ENCODE data around the gene VPS13C.
"Not testable (repeated sequence)": the region's sequence is repeated elsewhere in the genome, so short reads cannot be mapped to it uniquely, and the experiment has no call there.

The VPS13C gene

GRCh38 chr15:62026487-62027262 lies 33.6 kb downstream of the VPS13C start:
- H3K9me2 ChIP-seq (replicated peaks; ENCODE audit: control insufficient read depth, low read length) = no peaks in the 10 kb centered on the region
- no peaks in the 10 kb centered on the region for H3K79me2 ChIP-seq (ENCODE audit: control insufficient read depth, low read length)
- no peak for TF ChIP-seq EZH2phosphoT487 (IDR thresholded peaks at IDR 0.05; ENCODE audit: borderline replicate concordance, low read length)
- TF ChIP-seq CTCF (IDR thresholded peaks at IDR 0.05; ENCODE audit: low read depth, low read length, poor library complexity, severe bottlenecking) = no peak
- no peak overlapping the region for H3K4me3 ChIP-seq (ENCODE audit: low read length)
- peaks cover 2% of the 10 kb centered on the region; the same call in 1 of the 2 replicates for H3F3A ChIP-seq (ENCODE audit: control insufficient read depth, insufficient read depth)
- peaks cover 24% of the 10 kb centered on the region for H3K36me3 ChIP-seq (ENCODE audit: control insufficient read depth, low read length)
- H4K20me1 ChIP-seq (ENCODE audit: control insufficient read depth, insufficient read depth, low read depth, low read length) = no peaks in the 10 kb centered on the region
- peaks cover 15% of the 10 kb centered on the region for H3K4me1 ChIP-seq (ENCODE audit: control insufficient read depth, low read length)
- H3K27ac ChIP-seq (ENCODE audit: low read depth, low read length) = 0 out of 2 replicates have a peak overlapping the region, but pooled peaks have one; percentile 1
- no peaks in the 10 kb centered on the region for H3K9me3 ChIP-seq (ENCODE audit: control insufficient read depth, insufficient read depth, low read length)
- peak overlapping the region; percentile 34 for H3K4me2 ChIP-seq (ENCODE audit: low read length)
- no peaks in the 10 kb centered on the region for H3K27me3 ChIP-seq (ENCODE audit: control insufficient read depth, low read length)

GRCh38 chr15:62021991-62022600 lies 38.2 kb downstream of the VPS13C start:
- Histone ChIP-seq H3K9me3 (ENCODE audit: control insufficient read depth, insufficient read depth, low read length) (peaks cover 3% of the 10 kb centered on the region; the same call in 1 of the 2 replicates), H3K9me2 (replicated peaks; ENCODE audit: control insufficient read depth, low read length) (no peaks in the 10 kb centered on the region)

GRCh38 chr15:62020576-62021160 lies 39.6 kb downstream of the VPS13C start:
- peaks cover 31% of the 10 kb centered on the region for H3K36me3 ChIP-seq (ENCODE audit: control insufficient read depth, low read length)
- no peaks in the 10 kb centered on the region for H4K20me1 ChIP-seq (ENCODE audit: control insufficient read depth, insufficient read depth, low read depth, low read length)
- TF ChIP-seq EZH2phosphoT487 (IDR thresholded peaks at IDR 0.05; ENCODE audit: borderline replicate concordance, low read length) (no peak), CTCF (IDR thresholded peaks at IDR 0.05; ENCODE audit: low read depth, low read length, poor library complexity, severe bottlenecking) (no peak)
- H3F3A ChIP-seq (ENCODE audit: control insufficient read depth, insufficient read depth) = no peaks in the 10 kb centered on the region; the same call in 1 of the 2 replicates
- H3K9me3 ChIP-seq (ENCODE audit: control insufficient read depth, insufficient read depth, low read length) = peaks cover 3% of the 10 kb centered on the region; the same call in 1 of the 2 replicates
- H3K79me2 ChIP-seq (ENCODE audit: control insufficient read depth, low read length) = no peaks in the 10 kb centered on the region
- H3K9me2 ChIP-seq (replicated peaks; ENCODE audit: control insufficient read depth, low read length) = no peaks in the 10 kb centered on the region
- no peak overlapping the region for H3K4me2 ChIP-seq (ENCODE audit: low read length)
- H3K4me1 ChIP-seq (ENCODE audit: control insufficient read depth, low read length) = no peaks in the 10 kb centered on the region
- no peak overlapping the region for H3K4me3 ChIP-seq (ENCODE audit: low read length)
- H3K27me3 ChIP-seq (ENCODE audit: control insufficient read depth, low read length) = no peaks in the 10 kb centered on the region
- no peak overlapping the region for H3K27ac ChIP-seq (ENCODE audit: low read depth, low read length)

More at GRCh38 chr15:62021991-62022600, 38.2 kb downstream of the VPS13C start:
- Histone ChIP-seq H3K4me3 (ENCODE audit: low read length) (no peak overlapping the region), H4K20me1 (ENCODE audit: control insufficient read depth, insufficient read depth, low read depth, low read length) (no peaks in the 10 kb centered on the region), H3K4me1 (ENCODE audit: control insufficient read depth, low read length) (peaks cover 5% of the 10 kb centered on the region), H3K27me3 (ENCODE audit: control insufficient read depth, low read length) (no peaks in the 10 kb centered on the region), H3K4me2 (ENCODE audit: low read length) (no peak overlapping the region), H3K79me2 (ENCODE audit: control insufficient read depth, low read length) (no peaks in the 10 kb centered on the region), H3K36me3 (ENCODE audit: control insufficient read depth, low read length) (peaks cover 31% of the 10 kb centered on the region), H3F3A (ENCODE audit: control insufficient read depth, insufficient read depth) (no peaks in the 10 kb centered on the region; the same call in 1 of the 2 replicates), H3K27ac (ENCODE audit: low read depth, low read length) (no peak overlapping the region)
- TF ChIP-seq EZH2phosphoT487 (IDR thresholded peaks at IDR 0.05; ENCODE audit: borderline replicate concordance, low read length) = no peak
- peak; percentile 44 for TF ChIP-seq CTCF (IDR thresholded peaks at IDR 0.05; ENCODE audit: low read depth, low read length, poor library complexity, severe bottlenecking)

GRCh38 chr15:62005354-62005753 lies 54.9 kb downstream of the VPS13C start:
- H3K9me3 ChIP-seq (ENCODE audit: control insufficient read depth, insufficient read depth, low read length); H3K79me2 ChIP-seq (ENCODE audit: control insufficient read depth, low read length); H3K9me2 ChIP-seq (replicated peaks; ENCODE audit: control insufficient read depth, low read length); H3K4me2 ChIP-seq (ENCODE audit: low read length); H3F3A ChIP-seq (ENCODE audit: control insufficient read depth, insufficient read depth); H3K4me1 ChIP-seq (ENCODE audit: control insufficient read depth, low read length); H3K4me3 ChIP-seq (ENCODE audit: low read length); H4K20me1 ChIP-seq (ENCODE audit: control insufficient read depth, insufficient read depth, low read depth, low read length); H3K27ac ChIP-seq (ENCODE audit: low read depth, low read length); H3K27me3 ChIP-seq (ENCODE audit: control insufficient read depth, low read length): not testable (repeated sequence)
- H3K36me3 ChIP-seq (ENCODE audit: control insufficient read depth, low read length) = peaks cover 23% of the 10 kb centered on the region
